Stimulated activated CD8-positive, alpha-beta memory T cell treated with anti-CD3 and anti-CD28 coated beads, Interleukin-7, amount 100 ng/mL, for 4 hours (primary cell): Measurements from ENCODE around the gene HINT3.
"Not testable (repeated sequence)": the region's sequence is repeated elsewhere in the genome, so short reads cannot be mapped to it uniquely, and the experiment has no call there.

ENCODE experiments used
- DNase-seq, 2 donors: peaks; one replicate each; pipeline ENCODE4 v3.0.0-alpha.2; 2020; ENCODE audit warnings: low read depth in 2 of 2

Gene HINT3

DNA sequence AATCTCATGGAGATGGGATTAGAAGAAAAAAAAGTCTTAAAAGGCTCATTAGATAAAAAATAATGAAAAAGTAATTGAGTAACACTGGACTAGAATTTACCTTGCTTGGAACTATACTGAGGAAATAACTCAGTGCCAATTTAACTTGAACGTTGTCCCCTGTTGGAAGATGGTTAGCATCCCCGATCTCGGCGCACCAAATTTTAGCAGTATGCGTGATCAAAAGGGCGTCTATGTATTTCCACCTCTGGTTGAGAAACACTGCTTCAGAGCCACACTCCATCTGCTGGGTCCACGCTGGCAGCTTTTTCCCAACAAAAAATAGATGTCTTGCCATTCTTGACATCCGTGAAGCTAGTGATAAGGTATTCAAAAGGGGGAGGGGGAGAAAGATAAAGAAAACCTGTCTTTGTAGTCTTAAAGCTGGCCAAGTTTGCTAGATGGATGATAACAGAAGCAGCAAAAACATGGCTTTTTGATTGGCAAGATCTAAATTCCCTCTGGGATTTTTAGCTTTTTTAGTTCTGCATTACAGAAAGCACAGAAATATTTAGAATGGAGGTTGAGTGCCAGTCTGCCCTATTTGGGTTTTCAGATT, 6.4 kb downstream of the HINT3 start:
- DNase-seq: no peak

DNA sequence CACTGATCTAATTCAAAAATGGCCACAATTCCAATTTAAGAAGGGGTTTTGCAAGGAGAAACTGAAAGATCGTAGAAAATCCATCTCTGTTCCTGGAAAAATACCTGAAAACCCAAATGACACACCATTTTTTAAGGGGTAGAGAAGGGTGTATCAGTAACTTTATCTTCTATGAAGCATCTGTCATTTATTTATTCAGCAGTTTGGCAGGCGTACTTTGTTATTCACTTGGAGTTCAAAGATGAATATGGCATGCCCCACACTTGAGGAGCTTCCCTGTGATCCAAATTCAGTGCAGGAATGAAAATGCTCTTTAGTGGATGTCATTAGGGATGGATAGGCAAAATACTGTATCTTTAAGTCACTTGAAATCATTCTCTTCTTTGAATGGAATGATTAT, 7.2 kb downstream of the HINT3 start:
- no peak for DNase-seq

DNA sequence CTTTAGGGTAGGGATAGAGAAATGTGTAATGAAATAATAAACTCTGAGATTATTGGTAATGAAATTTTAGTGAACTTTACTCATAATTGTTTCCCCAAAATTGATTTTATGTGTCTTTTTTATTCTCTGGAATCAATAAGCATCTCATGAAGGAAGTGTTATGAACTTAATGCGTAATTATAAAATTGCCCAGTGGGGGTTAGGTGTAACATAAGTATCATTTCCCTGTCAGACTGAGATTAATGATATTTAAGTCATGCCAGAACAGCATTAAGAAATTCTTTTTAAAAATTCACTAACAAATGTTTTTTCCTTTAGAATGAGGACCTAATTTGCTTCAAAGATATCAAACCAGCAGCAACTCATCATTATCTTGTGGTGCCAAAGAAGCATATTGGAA, 10.0 kb downstream of the HINT3 start:
- no peak for DNase-seq

DNA sequence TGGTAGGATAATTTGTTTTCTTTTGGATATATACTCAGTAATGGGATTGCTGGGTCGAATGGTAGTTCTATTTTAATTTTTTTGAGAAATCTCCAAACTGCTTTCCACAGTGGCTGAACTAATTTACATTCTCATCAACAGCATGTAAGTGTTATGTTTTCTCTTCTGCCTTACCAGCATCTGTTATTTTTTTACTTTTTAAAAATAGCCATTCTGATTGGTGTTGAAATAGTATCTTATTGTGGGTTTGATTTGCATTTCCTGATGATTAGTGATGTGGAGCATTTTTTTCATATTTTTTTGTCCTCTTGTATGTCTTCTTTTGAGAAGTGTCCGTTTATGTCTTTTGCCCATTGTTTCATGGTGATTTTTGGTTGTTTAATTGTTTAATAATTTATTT, 11.9 kb downstream of the HINT3 start:
- no peak for DNase-seq

DNA sequence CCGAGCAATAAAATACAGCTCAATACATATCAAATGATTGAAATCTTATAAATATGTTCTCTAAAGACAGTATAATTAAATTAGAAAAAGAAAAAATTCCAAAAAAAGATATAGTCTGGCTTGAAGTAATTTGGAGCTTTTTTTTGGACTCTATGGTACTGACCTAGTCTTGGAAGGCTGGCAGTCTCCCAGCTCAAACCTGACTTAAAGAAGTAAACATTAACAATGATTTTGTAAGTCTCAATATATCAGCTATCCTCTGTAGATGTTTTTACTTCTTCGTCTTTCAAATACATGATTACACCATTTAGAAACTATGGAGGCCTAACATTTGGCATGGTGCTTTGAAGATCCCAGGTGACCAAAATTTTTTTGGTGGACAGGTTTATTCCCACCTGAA, 14.2 kb downstream of the HINT3 start:
- no peak for DNase-seq

DNA sequence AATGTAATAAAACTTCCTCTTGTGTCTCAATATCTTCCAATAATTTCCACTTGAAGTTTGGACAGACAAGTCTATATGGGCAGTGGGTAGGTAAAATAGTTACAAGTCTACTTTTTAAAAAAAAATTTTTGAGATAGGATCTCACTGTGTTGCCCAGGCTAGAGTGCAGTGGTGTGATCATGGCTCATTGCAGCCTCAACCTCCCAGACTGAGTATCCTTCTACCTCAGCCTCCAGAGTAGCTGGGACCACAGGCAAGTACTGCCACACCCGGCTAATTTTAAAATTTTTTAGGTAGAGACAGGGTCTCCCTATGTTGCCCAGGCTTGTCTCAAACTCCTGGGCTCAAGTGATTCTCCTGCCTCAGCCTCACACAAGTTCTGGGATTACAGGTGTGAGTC, 15.9 kb downstream of the HINT3 start:
- not testable (repeated sequence) for DNase-seq

DNA sequence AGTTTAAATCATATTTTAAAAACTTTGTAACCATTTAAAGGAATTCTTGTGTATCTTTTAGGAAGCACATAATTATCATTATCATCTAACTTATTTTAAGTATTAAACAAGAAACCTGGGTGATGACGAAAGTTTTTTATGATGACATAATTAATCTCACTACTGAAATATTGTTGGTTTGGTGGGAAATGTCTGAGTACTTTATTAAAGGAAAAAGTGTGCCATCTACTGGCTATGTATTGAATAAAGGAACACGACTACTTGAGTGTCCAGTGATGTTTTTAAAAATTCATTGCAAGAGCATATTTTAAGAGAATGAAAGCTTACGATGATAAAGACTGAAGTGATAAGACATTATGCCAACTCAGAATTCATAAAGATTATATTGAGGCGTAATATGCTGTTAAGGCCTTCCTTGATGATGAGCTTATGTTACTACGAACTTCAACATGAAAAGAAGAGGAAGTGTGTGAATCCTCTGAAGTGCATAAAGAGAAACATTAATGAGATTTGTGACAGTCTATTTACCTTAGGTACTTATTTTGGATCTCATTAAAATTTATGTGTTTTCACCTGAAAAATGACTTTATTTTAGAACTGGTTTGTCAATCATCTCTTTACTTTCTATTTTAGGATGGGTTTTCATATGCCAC, 17.8 kb downstream of the HINT3 start:
- no peak for DNase-seq

DNA sequence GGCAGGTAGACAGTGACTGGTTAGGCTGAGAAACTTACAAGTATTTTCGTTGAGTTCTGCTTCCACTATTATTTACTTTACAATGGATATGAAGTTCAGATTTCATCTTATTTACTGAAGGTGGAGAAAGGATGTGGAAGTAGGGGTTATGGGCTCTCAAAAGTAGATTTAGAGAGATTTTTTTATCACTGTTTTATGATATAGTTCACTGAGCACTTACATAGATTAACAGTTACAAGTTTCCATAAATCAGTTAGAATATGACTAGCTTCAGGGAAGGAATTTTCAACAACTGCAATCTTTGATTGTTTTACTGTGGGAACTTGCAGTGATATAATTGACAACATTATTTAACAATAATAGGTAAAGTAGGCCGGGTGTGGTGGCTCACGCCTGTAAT, 22.5 kb downstream of the HINT3 start:
- DNase-seq: no peak

DNA sequence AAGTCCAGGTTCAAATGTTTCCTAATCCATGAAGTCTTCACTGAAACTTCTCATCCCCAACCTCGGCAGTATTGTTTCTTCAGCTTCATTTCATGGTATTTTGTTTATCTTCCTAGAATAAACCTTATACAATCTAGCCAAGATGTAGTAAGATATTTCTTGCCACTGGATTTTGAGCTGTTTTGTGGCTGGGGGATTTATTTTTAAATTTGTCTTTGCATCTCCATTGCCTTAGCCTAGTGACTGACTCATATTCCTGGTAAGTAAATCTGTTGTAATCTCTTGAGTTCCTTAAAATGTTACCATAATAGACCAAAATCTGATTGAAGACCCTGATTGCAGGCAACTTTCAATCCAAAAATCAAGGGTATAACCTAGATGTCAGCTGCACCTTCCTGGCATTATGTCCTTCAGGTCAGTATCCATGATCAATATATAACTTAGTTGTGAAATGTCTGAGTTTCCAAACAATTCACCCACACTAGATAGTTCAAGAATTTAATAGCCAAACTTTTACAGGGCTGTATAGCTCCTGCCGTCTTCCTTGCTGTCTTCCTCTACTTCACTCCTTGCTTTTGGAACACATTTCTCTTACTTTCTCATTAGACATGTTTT, 25.1 kb downstream of the HINT3 start:
- DNase-seq: no peak

DNA sequence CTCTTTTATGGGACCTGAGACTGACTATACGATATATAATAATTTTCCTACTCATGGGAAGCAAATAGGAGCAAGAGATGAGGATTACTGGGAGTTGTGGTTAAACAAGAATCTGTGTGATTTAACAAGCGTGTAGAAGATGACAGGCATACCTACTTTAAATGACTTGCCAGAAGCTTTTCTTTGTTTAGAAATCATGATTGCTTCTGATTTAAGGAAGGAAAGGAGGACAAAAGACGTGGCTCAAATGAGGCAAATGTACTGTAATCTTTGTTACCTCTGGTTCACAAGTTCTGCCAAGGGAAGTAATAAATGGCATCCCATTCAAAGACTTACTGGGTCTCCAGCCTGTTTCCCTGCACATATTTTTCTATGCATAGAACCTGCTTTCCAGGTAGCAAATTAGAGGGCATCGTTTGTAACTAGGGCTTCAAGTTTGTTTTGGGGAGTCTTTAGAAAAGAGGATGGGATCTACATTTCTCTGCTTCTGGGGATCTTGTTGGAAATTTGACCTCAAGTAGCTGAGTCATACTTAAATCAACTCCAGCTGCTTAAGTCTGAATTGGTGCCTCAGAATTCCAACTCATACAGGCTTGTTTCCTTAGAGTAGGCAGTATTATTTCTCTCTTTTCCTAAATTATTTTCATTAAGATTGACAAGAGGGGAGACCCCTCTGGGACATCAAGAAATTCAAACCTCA, 26.8 kb downstream of the HINT3 start:
- DNase-seq: no peak

DNA sequence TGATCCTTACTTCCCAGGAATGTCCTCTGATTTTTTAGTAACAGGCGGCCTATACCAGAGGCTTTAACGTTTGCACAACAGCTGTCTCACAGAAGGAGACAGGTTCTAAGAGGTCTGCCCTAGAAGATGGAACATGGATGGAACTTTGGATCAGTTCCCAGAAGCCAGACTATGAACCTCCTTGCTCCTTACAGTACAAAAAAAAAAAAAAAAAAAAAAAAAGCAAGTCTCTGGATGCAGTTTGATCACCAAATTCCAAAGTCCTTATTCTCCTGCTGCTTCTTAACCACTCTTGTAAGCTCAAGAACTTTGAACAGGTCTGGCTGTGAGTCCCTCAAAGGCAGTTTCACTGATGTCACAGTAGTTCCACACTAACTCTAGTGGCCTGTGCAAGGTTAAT, 27.7 kb downstream of the HINT3 start:
- no peak for DNase-seq

DNA sequence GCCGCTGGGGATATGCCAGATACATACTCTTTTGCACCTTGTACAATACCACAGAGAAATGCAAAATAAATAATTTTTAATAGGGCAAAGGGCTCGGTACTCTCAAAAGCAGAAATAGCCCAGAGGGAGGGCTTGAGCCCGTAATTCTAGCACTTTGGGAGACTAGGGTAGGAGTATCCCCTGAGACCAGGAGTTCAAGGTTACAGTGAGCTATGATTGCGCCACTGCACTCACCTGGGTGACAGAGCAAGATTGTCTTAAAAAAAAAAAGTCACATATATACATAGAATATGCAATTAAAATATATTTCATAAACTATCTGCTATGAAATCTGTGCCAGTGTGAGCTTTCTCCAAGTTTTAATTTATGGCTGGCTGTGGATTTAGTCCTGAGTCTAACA, 29.0 kb downstream of the HINT3 start:
- DNase-seq: no peak

DNA sequence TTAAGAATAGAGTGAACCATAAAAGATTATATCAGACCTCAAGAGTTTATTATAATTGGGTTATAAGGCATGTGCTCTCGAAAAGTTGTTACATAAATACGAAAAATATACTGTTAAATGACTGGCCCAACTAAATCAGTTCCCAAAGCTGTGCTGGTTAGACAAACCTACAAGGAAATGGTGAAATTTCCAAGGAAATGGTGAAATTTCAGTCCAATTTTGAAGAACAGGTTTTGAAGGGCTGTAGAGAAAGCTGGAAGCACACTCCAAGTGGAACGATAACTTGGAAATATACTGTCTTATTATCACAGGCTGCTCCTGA, 29.4 kb downstream of the HINT3 start:
- DNase-seq: no peak

DNA sequence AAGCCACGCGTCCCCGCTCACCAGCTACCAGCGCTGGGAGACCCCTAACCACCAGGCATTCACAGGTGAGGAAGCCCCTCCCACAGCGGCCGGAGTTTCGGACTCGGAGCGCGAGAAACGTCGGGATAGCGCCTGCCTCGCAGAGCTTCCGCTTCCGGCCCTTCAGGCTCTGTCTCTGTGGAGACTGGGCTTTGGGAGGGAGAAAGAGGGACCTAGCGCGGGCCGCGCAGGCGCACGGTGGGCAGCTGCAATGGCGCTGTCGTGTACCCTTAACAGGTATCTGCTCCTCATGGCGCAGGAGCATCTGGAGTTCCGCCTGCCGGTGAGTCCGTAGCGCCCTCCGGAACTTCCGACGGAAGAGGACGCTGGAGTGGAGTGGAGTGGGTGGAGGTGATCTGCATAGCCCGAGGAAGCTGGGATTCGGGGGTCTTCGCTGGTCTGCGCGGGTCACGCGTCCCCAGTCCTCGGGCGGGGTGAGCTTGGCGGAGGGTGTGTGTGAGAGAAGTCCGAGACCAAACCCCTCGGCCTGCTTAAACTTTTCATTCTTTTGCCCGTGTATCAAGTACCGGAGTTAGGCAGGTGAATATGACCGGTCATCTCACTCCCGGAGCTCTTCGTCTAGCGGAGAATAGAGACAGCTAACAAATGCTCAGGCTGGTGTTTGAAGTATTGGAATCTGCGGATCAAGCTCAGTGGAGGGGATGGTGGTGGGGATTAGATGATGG, 29.9 kb downstream of the HINT3 start, which contains the start of gene TRMT11:
TSS of gene TRMT11 (plus strand) at position 240 of the 725 bp plus-strand sequence. CDS start at position 251, 11 bp downstream.
- DNase-seq: peak; percentile 61 to 78

DNA sequence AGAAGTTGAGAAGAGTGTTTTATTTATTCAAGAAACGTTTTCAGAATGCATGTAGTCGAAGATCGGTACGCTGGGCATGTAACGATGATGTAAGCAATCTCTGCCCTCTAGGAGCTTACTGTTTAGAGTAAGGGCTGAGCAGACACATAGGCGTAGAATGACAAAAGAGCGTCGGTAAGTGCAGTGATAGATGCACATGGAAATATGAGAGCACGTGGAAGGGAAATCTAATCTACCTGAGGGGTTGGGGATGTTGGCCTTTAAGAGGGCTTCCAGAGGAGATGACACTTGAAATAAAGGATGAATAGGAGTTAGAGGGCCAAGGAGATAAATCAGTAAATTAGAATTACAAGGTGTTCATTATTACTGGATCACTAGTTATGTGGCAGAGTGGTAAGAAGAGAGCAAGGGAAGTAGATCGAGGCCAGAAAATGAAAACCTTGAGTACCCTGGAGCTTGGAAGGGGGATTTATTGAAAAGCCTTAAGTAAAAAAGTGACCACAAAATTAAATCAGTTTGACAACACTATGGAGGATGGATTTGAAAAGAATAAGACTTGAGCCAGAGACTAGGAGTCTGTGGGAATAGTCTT, 30.6 kb downstream of the HINT3 start:
- no peak for DNase-seq

DNA sequence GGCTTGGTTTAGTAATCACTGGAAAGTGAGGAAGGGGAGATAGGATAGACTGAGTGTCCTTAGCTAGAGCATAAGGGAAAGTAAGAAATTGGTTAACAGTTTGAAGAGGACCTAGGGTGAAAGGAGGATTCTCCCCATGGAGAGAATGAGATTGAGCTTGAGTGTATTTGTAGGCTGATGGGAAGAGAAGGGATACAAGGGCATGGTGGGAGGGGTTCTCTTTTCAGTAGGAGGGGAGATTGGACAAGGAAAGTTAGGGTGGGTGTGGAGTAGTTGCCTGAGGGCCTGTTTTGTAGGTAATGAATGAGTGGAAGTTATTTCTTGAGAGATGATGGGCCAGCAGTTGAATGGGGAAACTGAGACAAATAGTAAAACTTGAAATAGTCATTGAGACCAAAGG, 31.7 kb downstream of the HINT3 start:
- DNase-seq: no peak

DNA sequence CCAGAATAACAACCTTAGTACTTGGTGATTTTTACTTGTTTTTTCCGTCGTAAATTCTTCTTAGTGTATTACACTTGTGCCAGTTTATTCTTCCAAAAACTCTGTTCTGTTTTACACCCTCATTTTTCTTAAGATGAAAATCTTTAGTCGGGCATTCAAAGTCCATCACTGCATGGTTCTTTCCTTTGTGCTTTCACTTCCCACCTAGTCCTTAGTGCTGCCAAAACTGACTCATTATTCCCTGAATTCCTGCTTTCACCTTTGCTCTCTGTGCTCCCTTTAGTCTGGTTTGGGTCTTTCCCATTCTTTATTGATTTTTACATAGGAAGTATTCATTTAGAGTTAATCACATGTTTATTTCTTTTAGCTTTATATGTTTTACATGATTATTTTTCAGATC, 33.1 kb downstream of the HINT3 start:
- no peak for DNase-seq

DNA sequence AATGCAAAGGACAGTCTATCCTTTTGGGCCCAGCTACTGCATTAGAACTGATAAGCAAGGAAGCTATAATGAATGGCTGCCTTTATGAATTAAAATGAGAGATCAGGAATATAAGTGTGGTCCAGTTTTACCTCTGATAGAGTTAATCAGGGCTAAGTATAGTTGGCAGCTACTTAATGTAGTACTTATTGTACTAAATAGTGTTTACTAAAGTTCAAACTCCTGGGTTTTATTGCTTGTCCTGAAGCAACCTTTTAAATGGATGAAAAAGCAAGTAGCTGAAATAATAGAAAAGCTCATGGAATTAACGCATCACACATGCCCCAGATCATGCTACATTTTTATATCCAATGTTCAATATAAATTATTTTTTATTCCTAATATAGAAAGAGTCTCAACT, 35.1 kb downstream of the HINT3 start:
- DNase-seq: no peak

DNA sequence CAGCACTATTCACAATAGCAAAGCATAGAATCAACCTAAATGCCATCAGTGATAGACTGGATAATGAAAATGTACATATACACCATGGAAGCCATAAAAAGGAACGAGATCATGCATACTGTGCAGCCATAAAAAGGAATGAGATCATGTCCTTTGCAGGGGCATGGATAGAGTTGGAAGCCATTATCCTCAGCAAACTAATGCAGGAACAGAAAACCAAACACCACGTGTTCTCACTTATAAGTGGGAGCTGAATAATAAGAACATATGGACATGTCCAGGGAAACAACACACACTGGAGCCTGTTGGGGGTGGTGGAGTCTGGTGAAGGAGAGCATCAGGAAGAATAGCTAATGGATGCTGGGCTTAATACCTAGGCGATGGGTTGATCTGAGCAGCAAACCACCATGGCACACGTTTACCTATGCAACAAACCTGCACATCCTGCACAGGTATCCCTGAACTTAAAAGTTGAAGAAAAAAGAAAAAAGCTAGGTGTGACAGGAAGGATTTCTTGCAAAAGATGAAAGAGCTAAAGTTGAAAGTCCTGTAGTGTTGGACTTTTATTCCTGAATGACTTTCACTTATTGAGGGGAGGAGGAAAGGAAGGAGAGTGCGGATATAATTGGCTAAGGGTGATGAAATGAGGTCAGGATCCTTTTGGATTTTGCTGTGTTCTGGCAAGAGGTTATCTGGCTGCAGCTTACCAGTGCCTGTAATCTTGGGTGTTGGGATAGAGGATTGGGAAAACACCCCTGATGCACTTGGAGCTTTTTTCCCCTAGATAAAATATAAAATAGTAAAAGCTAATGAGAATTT, 38.3 kb downstream of the HINT3 start:
- no peak for DNase-seq

DNA sequence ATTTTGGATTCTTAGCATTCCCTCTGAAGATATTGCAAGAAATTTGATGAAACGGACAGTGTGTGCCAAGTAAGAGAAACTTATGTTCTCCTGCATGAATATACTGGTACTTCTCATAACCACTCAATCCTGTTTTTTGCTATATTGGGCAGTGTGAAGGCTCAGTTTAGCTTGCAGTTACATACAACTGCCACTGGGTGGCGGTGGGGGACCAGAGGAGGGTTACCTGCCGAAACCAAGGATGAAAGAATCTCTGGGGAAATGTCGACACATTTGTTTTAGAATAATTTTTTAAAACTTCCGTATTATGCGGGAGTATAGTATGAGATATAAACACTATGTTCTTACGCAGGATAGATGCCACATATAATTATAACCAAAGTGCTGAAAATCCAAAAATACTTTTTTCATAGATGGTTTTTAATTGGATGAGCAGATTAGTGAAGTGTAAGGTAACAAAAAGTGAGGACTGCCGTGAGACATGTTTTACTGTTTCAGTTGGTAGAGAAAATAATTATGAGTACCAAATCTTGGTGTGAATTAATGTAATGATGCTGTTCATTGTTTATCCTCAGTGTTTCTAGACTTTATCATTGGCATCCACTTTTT, 39.5 kb downstream of the HINT3 start:
- peak; percentile 36 to 45 for DNase-seq
